HG02852 (cell line): ENCODE measurements around the gene RGS9.
"Not testable (repeated sequence)": the region's sequence is repeated elsewhere in the genome, so short reads cannot be mapped to it uniquely, and the experiment has no call there.

Experiments
- ATAC-seq: cut with Tn5 transposase; IDR thresholded peaks from one replicate; pipeline ENCODE4 v1.9.1; 2021; ENCODE audit warnings: mild to moderate bottlenecking, moderate library complexity; ENCODE audit not compliant: unreplicated experiment

RGS9 gene

GRCh38 chr17:65180752-65181236 lies 43.6 kb downstream of the RGS9 start:
- not testable (repeated sequence) for ATAC-seq

DNA sequence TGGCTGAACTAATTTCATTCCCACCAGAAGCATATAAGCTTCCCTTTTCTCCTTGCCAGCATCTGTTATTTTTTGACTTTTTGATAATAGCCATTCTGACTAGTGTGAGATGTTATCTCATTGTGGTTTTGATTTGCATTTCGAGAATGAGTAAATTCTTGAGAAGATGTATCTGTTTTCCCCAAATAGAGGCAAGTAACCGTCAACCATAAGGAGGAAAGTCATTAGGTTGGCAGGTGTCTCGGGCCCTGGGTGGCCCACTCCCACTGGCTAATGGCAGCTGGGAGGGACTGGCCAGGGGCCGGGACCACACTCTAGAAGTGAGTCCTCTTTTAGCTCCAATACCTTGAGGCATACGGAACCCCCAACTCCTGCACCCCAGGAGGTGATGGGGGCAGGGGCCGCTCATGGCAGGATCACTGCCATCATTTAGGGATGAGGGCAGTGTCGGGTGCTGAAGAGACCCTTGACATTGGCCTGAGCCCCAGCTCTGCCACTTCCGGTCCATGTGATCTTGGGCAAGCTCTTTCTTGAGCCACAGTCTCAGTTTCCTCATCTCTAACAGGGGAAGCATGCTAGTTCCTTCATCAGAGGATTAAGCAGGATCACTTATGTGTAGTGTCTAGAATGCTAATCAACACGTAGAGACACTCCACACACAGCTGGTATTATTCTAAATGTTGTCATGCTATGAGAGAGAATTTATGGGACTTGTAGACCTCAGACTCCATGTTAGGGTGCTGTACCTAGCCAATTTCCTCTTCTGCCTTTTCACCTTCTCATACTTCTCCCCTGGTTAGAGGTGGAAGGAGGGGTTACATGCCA lies 44.3 kb downstream of the RGS9 start:
- ATAC-seq: peak; percentile 65

- peak; percentile 36 for ATAC-seq
These were observed 45.1 kb downstream of the RGS9 start for GRCh38 chr17:65182233-65182632.

GRCh38 chr17:65183736-65184135 lies 46.6 kb downstream of the RGS9 start:
- ATAC-seq: no peak

- ATAC-seq: no peak
These were observed 47.2 kb downstream of the RGS9 start for GRCh38 chr17:65184235-65184959.

DNA sequence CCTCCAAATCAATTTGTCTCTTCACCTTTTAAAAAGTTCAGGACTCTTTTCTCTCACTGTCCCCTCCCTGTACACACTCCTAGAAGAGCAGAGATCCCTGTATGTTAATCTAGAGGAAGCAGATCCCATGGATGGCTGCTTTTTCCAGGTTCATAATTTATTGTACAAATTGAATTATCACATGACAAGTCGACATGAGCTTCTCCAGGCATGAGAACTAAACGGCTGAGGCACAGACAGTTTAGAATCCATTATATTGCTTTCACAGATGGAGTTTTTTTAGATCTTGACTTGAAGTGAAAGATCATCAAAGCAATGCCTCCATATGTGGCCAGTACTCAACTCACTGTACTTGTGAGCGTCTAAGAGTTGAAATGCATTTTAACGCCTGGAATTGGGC lies 47.9 kb downstream of the RGS9 start:
- no peak for ATAC-seq

- no peak for ATAC-seq
These were observed 48.7 kb downstream of the RGS9 start for GRCh38 chr17:65185668-65186382.

DNA sequence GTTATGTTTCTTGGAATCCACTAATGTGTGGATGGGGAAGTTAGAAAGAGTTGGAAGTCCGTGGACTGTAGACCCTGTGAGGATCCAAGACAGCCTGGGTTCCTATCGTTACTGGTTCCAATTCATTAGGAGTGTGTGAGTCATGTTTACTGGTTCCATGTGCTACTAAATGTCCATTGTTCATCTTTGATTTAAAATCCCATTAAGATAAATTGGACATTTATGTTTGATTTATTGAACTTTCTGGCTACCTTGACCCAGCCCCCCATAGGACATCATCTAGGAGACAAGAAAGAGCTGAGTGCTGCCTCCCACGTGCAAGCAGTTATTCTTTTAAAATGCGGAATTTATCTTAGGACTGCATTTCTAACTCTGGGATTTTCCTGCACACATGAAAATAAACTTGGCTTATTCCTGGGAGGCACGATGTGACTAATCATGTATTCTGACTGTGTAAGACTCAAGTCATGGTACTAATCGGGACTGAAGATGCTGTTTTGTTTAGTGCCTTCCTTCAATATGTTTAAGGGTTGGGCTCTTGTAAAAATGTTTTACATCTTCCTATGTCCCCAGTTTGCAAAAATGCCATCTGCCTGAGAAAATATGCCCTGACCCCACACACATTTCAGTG lies 53.4 kb downstream of the RGS9 start:
- no peak for ATAC-seq

DNA sequence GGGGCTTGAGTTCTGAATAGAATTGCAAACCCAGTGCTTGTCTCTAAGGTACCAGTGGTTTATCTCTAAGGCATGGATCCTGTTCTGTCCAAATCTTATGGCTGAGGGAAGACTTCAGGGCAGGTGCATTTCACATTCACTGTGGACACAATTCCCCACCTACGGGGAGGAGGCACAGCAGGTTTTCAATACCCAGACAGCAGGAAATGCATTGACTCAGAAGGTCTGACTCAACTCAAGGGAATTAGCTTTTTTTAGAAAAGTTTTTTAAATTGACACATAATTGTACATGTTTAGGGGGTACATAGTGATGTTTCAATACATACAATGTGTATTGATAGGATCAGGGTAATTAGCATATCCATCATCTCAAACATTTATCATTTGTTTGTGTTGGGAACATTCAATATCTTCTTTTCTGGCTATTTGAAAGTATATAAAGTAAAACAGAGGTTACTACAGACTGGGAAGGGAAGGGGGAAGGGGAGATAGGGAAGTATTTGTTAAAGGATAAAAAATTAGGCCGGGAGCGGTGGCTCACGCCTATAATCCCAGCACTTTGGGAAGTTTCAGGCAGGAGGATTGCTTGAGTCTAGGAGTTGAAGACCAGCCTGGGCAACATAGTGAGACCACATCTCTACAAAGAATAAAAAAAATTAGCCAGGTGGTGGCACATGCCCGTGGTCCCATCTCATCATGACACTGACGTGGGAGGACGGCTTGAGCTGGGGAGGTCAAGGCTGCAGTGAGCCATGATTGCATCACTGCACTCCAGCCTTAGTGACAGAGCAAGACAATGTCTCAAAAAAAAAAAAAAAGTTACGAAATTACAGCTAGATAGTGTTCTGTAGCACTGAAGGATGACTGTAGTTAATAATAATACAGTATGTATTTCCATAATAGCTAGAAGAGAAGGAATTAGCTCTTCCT lies 54.9 kb downstream of the RGS9 start:
- no peak for ATAC-seq

- no peak for ATAC-seq
These were observed 56.1 kb downstream of the RGS9 start for GRCh38 chr17:65193305-65193704.

- ATAC-seq: no peak
These were observed 56.6 kb downstream of the RGS9 start for GRCh38 chr17:65193716-65194293.

GRCh38 chr17:65194670-65195334 lies 57.6 kb downstream of the RGS9 start:
- ATAC-seq: no peak

- no peak for ATAC-seq
These were observed 58.5 kb downstream of the RGS9 start for GRCh38 chr17:65195716-65196115.

DNA sequence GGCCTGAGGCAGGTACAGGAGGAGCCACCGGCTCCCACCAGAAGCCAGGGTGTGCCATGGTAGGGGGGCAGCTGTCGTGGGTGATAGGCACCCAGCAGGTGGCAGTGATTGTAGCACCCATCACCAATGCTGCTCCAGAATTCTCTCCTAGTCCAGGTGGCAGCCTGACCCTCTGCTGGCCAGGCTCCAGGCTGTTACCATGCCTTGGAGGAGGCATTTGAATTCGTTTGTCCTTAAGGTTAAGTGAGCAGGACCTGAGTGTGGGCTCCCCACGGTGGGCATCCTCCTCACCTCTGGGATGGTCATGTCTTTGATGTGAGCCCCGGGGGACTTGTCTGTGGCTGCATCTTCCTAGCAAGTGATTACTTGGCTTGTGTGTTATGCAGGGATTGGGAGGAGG lies 59.4 kb downstream of the RGS9 start:
- ATAC-seq: no peak

GRCh38 chr17:65197201-65197600 lies 60.0 kb downstream of the RGS9 start:
- ATAC-seq: no peak

GRCh38 chr17:65198653-65199382 lies 61.6 kb downstream of the RGS9 start:
- ATAC-seq: no peak

DNA sequence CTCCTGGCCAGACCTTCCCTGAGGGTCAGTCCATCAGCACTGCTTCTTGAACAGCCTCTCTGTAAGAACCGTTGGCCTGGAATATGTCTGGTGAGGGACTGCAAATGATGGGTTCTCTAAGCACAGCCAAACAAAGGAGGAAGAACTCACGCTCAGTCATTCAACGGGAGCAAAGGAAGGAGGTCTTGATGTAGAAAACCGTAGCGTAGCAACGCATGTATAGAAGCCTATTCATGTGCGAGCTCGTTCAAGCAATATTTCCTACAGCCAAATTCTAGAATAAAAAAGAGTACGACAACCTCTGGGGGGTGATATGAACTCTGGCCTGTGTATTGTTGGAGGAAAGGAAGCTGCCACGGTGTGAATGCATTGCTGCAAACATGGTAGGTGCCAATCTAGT lies 64.2 kb downstream of the RGS9 start:
- no peak for ATAC-seq

- no peak for ATAC-seq
These were observed 65.8 kb downstream of the RGS9 start for GRCh38 chr17:65202844-65203571.
